ENCODE data around the gene MFAP3L.

The MFAP3L gene

DNA sequence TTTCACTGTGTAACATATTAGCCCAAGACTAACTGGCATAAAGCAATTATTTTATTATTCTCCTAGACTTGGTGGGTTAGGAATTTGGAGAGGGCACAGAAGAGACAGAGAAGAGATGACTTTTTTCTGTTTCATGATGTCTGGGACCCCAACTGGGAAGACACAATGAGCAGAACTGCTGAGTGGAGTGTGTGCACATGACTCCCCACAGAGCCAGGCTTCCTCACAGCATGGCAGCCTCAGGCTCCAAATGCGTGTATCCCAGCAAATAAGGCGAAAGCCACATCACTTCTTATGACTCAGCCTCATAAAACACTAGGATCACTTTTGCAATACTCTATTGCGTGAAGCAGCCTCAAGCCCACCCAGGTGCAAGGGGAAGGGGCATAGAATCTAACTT lies 68.4 kb downstream of the MFAP3L start:
- no peaks in the 10 kb centered on the region for H3K9me3 Mint-ChIP-seq
- no peaks in the 10 kb centered on the region for H3K36me3 Mint-ChIP-seq (ENCODE audit: low read depth)
- no peak overlapping the region for H3K4me3 Mint-ChIP-seq
- TF ChIP-seq, protein P1, sequence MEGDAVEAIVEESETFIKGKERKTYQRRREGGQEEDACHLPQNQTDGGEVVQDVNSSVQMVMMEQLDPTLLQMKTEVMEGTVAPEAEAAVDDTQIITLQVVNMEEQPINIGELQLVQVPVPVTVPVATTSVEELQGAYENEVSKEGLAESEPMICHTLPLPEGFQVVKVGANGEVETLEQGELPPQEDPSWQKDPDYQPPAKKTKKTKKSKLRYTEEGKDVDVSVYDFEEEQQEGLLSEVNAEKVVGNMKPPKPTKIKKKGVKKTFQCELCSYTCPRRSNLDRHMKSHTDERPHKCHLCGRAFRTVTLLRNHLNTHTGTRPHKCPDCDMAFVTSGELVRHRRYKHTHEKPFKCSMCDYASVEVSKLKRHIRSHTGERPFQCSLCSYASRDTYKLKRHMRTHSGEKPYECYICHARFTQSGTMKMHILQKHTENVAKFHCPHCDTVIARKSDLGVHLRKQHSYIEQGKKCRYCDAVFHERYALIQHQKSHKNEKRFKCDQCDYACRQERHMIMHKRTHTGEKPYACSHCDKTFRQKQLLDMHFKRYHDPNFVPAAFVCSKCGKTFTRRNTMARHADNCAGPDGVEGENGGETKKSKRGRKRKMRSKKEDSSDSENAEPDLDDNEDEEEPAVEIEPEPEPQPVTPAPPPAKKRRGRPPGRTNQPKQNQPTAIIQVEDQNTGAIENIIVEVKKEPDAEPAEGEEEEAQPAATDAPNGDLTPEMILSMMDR (IDR thresholded peaks at IDR 0.05; ENCODE audit: unreplicated experiment in 3 of 3) = no peak
- H3K27me3 Mint-ChIP-seq (ENCODE audit: low read depth) = peaks cover 4% of the 10 kb centered on the region
- peaks cover 6% of the 10 kb centered on the region for H3K4me1 Mint-ChIP-seq
- H3K27ac Mint-ChIP-seq = no peak overlapping the region

GRCh38 chr4:169956091-169956843 lies 69.9 kb downstream of the MFAP3L start:
- Mint-ChIP-seq H3K9me3 (no peaks in the 10 kb centered on the region), H3K27ac (peak overlapping the region in 1 of 3 experiments; percentile 39), H3K4me1 (peaks cover 3% of the 10 kb centered on the region), H3K27me3 (ENCODE audit: low read depth) (peaks cover 4% of the 10 kb centered on the region), H3K36me3 (ENCODE audit: low read depth) (no peaks in the 10 kb centered on the region), H3K4me3 (no peak overlapping the region)
- TF ChIP-seq, protein P1 (IDR thresholded peaks at IDR 0.05; ENCODE audit: unreplicated experiment in 3 of 3) = no peak

DNA sequence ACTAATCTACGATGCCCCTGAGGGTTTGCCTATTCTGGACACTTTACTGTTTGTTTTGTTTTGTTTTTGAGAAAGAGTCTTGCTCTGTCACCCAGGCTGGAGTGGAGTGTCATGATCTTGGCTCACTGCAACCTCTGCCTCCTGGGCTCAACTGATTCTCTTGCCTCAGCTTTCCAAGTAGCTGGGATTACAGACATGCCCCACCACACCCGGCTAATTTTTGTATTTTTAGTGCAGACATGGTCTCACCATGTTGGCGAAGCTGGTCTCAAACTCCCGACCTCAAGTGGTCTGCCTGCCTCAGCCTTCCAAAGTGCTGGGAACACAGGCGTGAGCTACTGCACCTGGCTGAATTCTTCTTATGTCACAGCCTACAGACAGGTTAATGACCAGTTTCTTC lies 70.7 kb downstream of the MFAP3L start:
- Mint-ChIP-seq H3K36me3 (ENCODE audit: low read depth) (no peaks in the 10 kb centered on the region), H3K4me3 (no peak overlapping the region), H3K27me3 (ENCODE audit: low read depth) (peaks cover 4% of the 10 kb centered on the region), H3K27ac (no peak overlapping the region), H3K4me1 (peaks cover 3% of the 10 kb centered on the region), H3K9me3 (no peaks in the 10 kb centered on the region)
- TF ChIP-seq, protein P1 (IDR thresholded peaks at IDR 0.05; ENCODE audit: unreplicated experiment in 3 of 3) = no peak

GRCh38 chr4:169952236-169953002 lies 73.8 kb downstream of the MFAP3L start:
- H3K9me3 Mint-ChIP-seq = no peaks in the 10 kb centered on the region
- no peak overlapping the region for H3K4me3 Mint-ChIP-seq
- H3K4me1 Mint-ChIP-seq = peaks cover 3% of the 10 kb centered on the region
- TF ChIP-seq, protein P1 (IDR thresholded peaks at IDR 0.05; ENCODE audit: unreplicated experiment in 3 of 3) = no peak
- H3K36me3 Mint-ChIP-seq (ENCODE audit: low read depth) = no peaks in the 10 kb centered on the region
- peaks cover 4% of the 10 kb centered on the region for H3K27me3 Mint-ChIP-seq (ENCODE audit: low read depth)
- no peak overlapping the region for H3K27ac Mint-ChIP-seq

DNA sequence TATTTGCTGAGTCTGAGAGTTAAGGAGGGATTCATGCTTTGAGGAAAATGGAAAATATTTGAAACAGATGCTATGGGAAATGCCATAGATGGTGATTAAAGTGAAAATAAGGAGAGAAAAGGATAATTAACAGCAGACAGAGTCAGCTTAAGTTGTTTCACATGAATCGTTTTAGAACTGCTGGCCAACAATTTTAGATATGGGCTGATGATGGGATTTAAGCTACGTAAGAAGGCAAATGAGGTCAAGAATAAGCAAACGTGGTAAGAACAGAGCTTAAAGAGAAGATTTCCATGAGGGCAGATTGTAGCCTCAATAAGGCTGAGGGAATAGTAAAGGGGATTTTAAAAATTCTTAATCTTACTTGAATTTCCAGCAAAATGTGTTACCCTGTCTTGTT lies 77.9 kb downstream of the MFAP3L start:
- Mint-ChIP-seq H3K4me1 (no peaks in the 10 kb centered on the region), H3K4me3 (no peak overlapping the region), H3K27me3 (ENCODE audit: low read depth) (peaks cover 6% of the 10 kb centered on the region), H3K27ac (no peak overlapping the region), H3K9me3 (no peaks in the 10 kb centered on the region), H3K36me3 (ENCODE audit: low read depth) (no peaks in the 10 kb centered on the region)
- TF ChIP-seq, protein P1 (IDR thresholded peaks at IDR 0.05; ENCODE audit: unreplicated experiment in 3 of 3) = no peak
